GM23248 (cell line): ENCODE measurements around the gene ARFIP2. TPM values are rescaled to one million over a fixed set of nuclear protein-coding genes. Genes with fewer than 3 reads are reported as not detected.
"Not testable (repeated sequence)": the region's sequence is repeated elsewhere in the genome, so short reads cannot be mapped to it uniquely, and the experiment has no call there.

Experiments used
- DNase-seq: peaks from one replicate; pipeline ENCODE4 v3.0.0-alpha.2; 2015
- H2AFZ ChIP-seq: fragments of 200-600 bp; sonication (generic); 2 replicates; pipeline ENCODE4 v1.6.1; 2016; ENCODE audit warnings: antibody characterized with exemption
- H3F3A ChIP-seq: fragments of 200-600 bp; sonication (generic); 2 replicates; pipeline ENCODE4 v1.6.1; 2016; ENCODE audit warnings: mild to moderate bottlenecking, antibody characterized with exemption, mixed run types; ENCODE audit not compliant: insufficient read depth
- H3K27ac ChIP-seq: fragments of 200-600 bp; sonication (generic); 2 replicates; pipeline ENCODE4 v1.5.1; 2016; ENCODE audit warnings: mild to moderate bottlenecking
- H3K27me3 ChIP-seq: fragments of 200-600 bp; sonication (generic); replicated peaks from 2 replicates; pipeline ENCODE4 v1.6.1; 2016; ENCODE audit warnings: mild to moderate bottlenecking; ENCODE audit not compliant: insufficient read depth
- H3K36me3 ChIP-seq: fragments of 200-600 bp; sonication (generic); 2 replicates; pipeline ENCODE4 v1.6.1; 2016; ENCODE audit warnings: low read depth, mild to moderate bottlenecking
- H3K4me1 ChIP-seq: fragments of 200-600 bp; sonication (generic); 2 replicates; pipeline ENCODE4 v1.6.1; 2016; ENCODE audit warnings: mild to moderate bottlenecking; ENCODE audit not compliant: insufficient read depth
- H3K4me2 ChIP-seq: fragments of 200-600 bp; sonication (generic); one replicate; pipeline ENCODE4 v1.6.1; 2016; ENCODE audit warnings: mild to moderate bottlenecking; ENCODE audit not compliant: unreplicated experiment
- H3K4me3 ChIP-seq: fragments of 200-600 bp; sonication (generic); 2 replicates; pipeline ENCODE4 v1.5.1; 2016; ENCODE audit warnings: mild to moderate bottlenecking
- H3K79me2 ChIP-seq: fragments of 200-600 bp; sonication (generic); 2 replicates; pipeline ENCODE4 v1.6.1; 2016; ENCODE audit warnings: mild to moderate bottlenecking; ENCODE audit not compliant: insufficient read depth
- H3K9ac ChIP-seq: fragments of 200-600 bp; sonication (generic); 2 replicates; pipeline ENCODE4 v1.6.1; 2016; ENCODE audit warnings: mild to moderate bottlenecking
- H3K9me2 ChIP-seq: fragments of 200-600 bp; sonication (generic); 2 replicates; pipeline ENCODE4 v1.6.1; 2016; ENCODE audit warnings: mixed run types, mild to moderate bottlenecking, moderate library complexity; ENCODE audit not compliant: insufficient read depth
- H3K9me3 ChIP-seq: fragments of 200-600 bp; sonication (generic); one replicate; pipeline ENCODE4 v1.6.1; 2017; ENCODE audit warnings: low read depth
- H4K20me1 ChIP-seq: fragments of 200-600 bp; sonication (generic); 2 replicates; pipeline ENCODE4 v1.6.0; 2016; ENCODE audit not compliant: insufficient read depth
- EZH2 ChIP-seq: fragments of 200-600 bp; sonication (generic); IDR thresholded peaks from 2 replicates; pipeline ENCODE4 v1.6.1; 2018; ENCODE audit warnings: antibody characterized with exemption, mild to moderate bottlenecking; ENCODE audit not compliant: insufficient read depth, poor library complexity, severe bottlenecking
- EZH2phosphoT487 ChIP-seq: fragments of 200-600 bp; sonication (generic); IDR thresholded peaks from 2 replicates; pipeline ENCODE4 v1.6.1; 2018; ENCODE audit warnings: antibody characterized with exemption, moderate library complexity, mild to moderate bottlenecking, low read depth; ENCODE audit not compliant: insufficient read depth
- WGBS, 2 experiments: methylation state at CpG; one replicate each; pipeline ENCODE4 v1.1.6; 2015 to 2017; ENCODE audit warnings: low lambda C conversion rate in 2 of 2, low coverage in 1 of 2; ENCODE audit errors: missing lambda C conversion rate in 2 of 2; 5-methylcytosine and 5-hydroxymethylcytosine counted together
- in situ Hi-C: fragments of 300-500 bp; cut with MboI; formaldehyde crosslinking; loops from 2 replicates; pipeline ENCODE4 v1.15.0; 2020
- polyA plus RNA-seq: library from polyadenylated mRNA; unstranded; fragments of >200 nt; fragmentation: Nextera tagmentation; extraction: Ambion mirVana; gene quantifications from 2 replicates; pipeline ENCODE4 v1.2.1, GENCODE V29; 2016
- total RNA-seq: library from RNA; depleted of rRNA; stranded (reverse); fragments of >200 nt; shearing (Covaris generic); gene quantifications from 2 replicates; pipeline ENCODE4 v1.2.3, GENCODE V29; 2014

The ARFIP2 gene
- total and polyA plus RNA-seq, 2 experiments from 2014 or later, result 57.9 to 69.5 TPM

GRCh38 chr11:6523253-6523652 is 42.1 kb upstream of the ARFIP2 start:
- in situ Hi-C loops, result no loop called here
- H3K9ac ChIP-seq, result no peak overlapping the region
- peaks cover 5% of the 10 kb centered on the region; the same call in 1 of the 2 replicates for H3F3A ChIP-seq
- peak overlapping the region; percentile 19 for H3K4me2 ChIP-seq
- no peaks in the 10 kb centered on the region for H3K79me2 ChIP-seq
- TF ChIP-seq EZH2 (no peak), EZH2phosphoT487 (no peak)
- peak; percentile 84 for DNase-seq
- no peaks in the 10 kb centered on the region for H3K9me3 ChIP-seq
- no peak overlapping the region for H3K4me3 ChIP-seq
- H3K4me1 ChIP-seq, result peaks cover 10% of the 10 kb centered on the region
- no peak overlapping the region; the same call in 1 of the 2 replicates for H3K27ac ChIP-seq
- H4K20me1 ChIP-seq, result no peaks in the 10 kb centered on the region
- H3K27me3 ChIP-seq, result no peaks in the 10 kb centered on the region
- 0 to 8% methylated on average over 1 of the region's 1 CpG for WGBS, 2 experiments
- no peak overlapping the region for H2AFZ ChIP-seq
- H3K9me2 ChIP-seq, result 0 out of 2 replicates have a peak, but pooled peaks cover 3% of the 10 kb centered on the region
- H3K36me3 ChIP-seq, result peaks cover 4% of the 10 kb centered on the region; the same call in 1 of the 2 replicates

GRCh38 chr11:6521946-6522345 is 40.8 kb upstream of the ARFIP2 start:
- H4K20me1 ChIP-seq, H2AFZ ChIP-seq, H3K27ac ChIP-seq, in situ Hi-C loops, H3K9me2 ChIP-seq, H3K9me3 ChIP-seq, H3K4me2 ChIP-seq, H3K9ac ChIP-seq, H3K4me3 ChIP-seq, H3K4me1 ChIP-seq, H3K36me3 ChIP-seq, H3F3A ChIP-seq, H3K27me3 ChIP-seq, H3K79me2 ChIP-seq, DNase-seq: not testable (repeated sequence)
- WGBS, 2 experiments, result 96 to 97% methylated on average over 3 of the region's 3 CpGs

- H2AFZ ChIP-seq, result no peak overlapping the region
- H3K4me2 ChIP-seq, result no peak overlapping the region
- no peaks in the 10 kb centered on the region for H3K79me2 ChIP-seq
- DNase-seq, result no peak
- no peak overlapping the region for H3K9ac ChIP-seq
- H3K9me3 ChIP-seq, result no peaks in the 10 kb centered on the region
- peaks cover 13% of the 10 kb centered on the region; the same call in 1 of the 2 replicates for H3K36me3 ChIP-seq
- no peaks in the 10 kb centered on the region for H3K27me3 ChIP-seq
- TF ChIP-seq EZH2 (no peak), EZH2phosphoT487 (no peak)
- in situ Hi-C loops, result no loop called here
- no peak overlapping the region for H3K4me3 ChIP-seq
- no peaks in the 10 kb centered on the region for H4K20me1 ChIP-seq
- no peak overlapping the region for H3K27ac ChIP-seq
- peaks cover 10% of the 10 kb centered on the region for H3K4me1 ChIP-seq
- H3K9me2 ChIP-seq, result 0 out of 2 replicates have a peak, but pooled peaks cover 3% of the 10 kb centered on the region
- 70 to 78% methylated on average over 3 of the region's 3 CpGs for WGBS, 2 experiments
- H3F3A ChIP-seq, result peaks cover 5% of the 10 kb centered on the region; the same call in 1 of the 2 replicates
These were observed 39.1 kb upstream of the ARFIP2 start for GRCh38 chr11:6520265-6520664.

- Histone ChIP-seq H3K4me1 (no peaks in the 10 kb centered on the region), H3K27ac (no peak overlapping the region)
- TF ChIP-seq EZH2 (no peak), EZH2phosphoT487 (no peak)
These were observed 35.7 kb upstream of the ARFIP2 start for GRCh38 chr11:6516865-6517264.

More at GRCh38 chr11:6516865-6517264, 35.7 kb upstream of the ARFIP2 start:
- Histone ChIP-seq H3K4me2 (no peak overlapping the region), H3K36me3 (peaks cover 17% of the 10 kb centered on the region), H2AFZ (no peak overlapping the region), H3K9me2 (no peaks in the 10 kb centered on the region), H3K9me3 (no peaks in the 10 kb centered on the region), H3K9ac (no peak overlapping the region), H3K27me3 (no peaks in the 10 kb centered on the region), H4K20me1 (no peaks in the 10 kb centered on the region), H3F3A (no peaks in the 10 kb centered on the region), H3K79me2 (no peaks in the 10 kb centered on the region), H3K4me3 (no peak overlapping the region)
- in situ Hi-C loops, result no loop called here
- no peak for DNase-seq
